DND-41 (cell line): Measurements from ENCODE around the gene RALGPS1.

Experiments used
- ATAC-seq: fragments of 200-7000 bp; cut with Tn5 transposase; 3 replicates; pipeline ENCODE4 v1.9.1; 2021; ENCODE audit warnings: low read depth; ENCODE audit not compliant: insufficient read depth
- DNase-seq: peaks from one replicate; pipeline ENCODE4 v3.0.0-alpha.2; 2020
- H2AFZ ChIP-seq: 2 replicates; pipeline ENCODE4 v1.6.0; 2012; ENCODE audit warnings: low read depth, low read length
- H3K27ac ChIP-seq: 2 replicates; pipeline ENCODE4 v1.5.1; 2012; ENCODE audit warnings: low read length, inconsistent platforms
- H3K27me3 ChIP-seq: fragments of 200-600 bp; sonication (generic); 2 replicates; pipeline ENCODE4 v1.6.0; 2012; ENCODE audit warnings: low read length, mild to moderate bottlenecking, inconsistent platforms; ENCODE audit not compliant: insufficient read depth, poor library complexity
- H3K36me3 ChIP-seq: 2 replicates; pipeline ENCODE4 v1.5.1; 2012; ENCODE audit warnings: low read length, inconsistent platforms; ENCODE audit not compliant: insufficient read depth
- H3K4me1 ChIP-seq: 2 replicates; pipeline ENCODE4 v1.5.1; 2012; ENCODE audit warnings: mild to moderate bottlenecking, low read length; ENCODE audit not compliant: insufficient read depth
- H3K4me2 ChIP-seq: 2 replicates; pipeline ENCODE4 v1.6.0; 2012; ENCODE audit warnings: mild to moderate bottlenecking, moderate library complexity, low read length, inconsistent platforms; ENCODE audit not compliant: insufficient read depth
- H3K4me3 ChIP-seq, 2 experiments: fragments of 200-600 bp in 1 of 2; shearing (Covaris generic) in 1 of 2; 2 replicates each; pipeline ENCODE4 v1.5.1; 2012 to 2016; ENCODE audit warnings: inconsistent platforms in 2 of 2, low read length in 2 of 2, mild to moderate bottlenecking in 2 of 2, low read depth in 1 of 2, moderate library complexity in 1 of 2
- H3K79me2 ChIP-seq: 2 replicates; pipeline ENCODE4 v1.6.0; 2012; ENCODE audit warnings: low read length, inconsistent platforms; ENCODE audit not compliant: insufficient read depth
- H3K9ac ChIP-seq: 2 replicates; pipeline ENCODE4 v1.6.0; 2012; ENCODE audit warnings: low read depth, mild to moderate bottlenecking, inconsistent platforms, low read length, moderate library complexity
- H3K9me3 ChIP-seq: 2 replicates; pipeline ENCODE4 v1.5.1; 2012; ENCODE audit warnings: low read length, moderate library complexity, mild to moderate bottlenecking, inconsistent platforms; ENCODE audit not compliant: insufficient read depth, severe bottlenecking
- H4K20me1 ChIP-seq: 2 replicates; pipeline ENCODE4 v1.6.0; 2012; ENCODE audit warnings: low read length; ENCODE audit not compliant: insufficient read depth
- EZH2 ChIP-seq: IDR thresholded peaks from 3 replicates; pipeline ENCODE4 v1.6.1; 2012; ENCODE audit warnings: borderline replicate concordance, low read depth, mild to moderate bottlenecking, moderate library complexity, low read length, inconsistent platforms; ENCODE audit not compliant: severe bottlenecking
- TF ChIP-seq, protein P1 (sequence below): IDR thresholded peaks from 2 replicates; pipeline ENCODE4 v1.5.1; 2012; ENCODE audit warnings: borderline replicate concordance, low read length, moderate library complexity, mild to moderate bottlenecking; ENCODE audit not compliant: poor library complexity, severe bottlenecking; ENCODE audit errors: extremely low read depth

The RALGPS1 gene

DNA sequence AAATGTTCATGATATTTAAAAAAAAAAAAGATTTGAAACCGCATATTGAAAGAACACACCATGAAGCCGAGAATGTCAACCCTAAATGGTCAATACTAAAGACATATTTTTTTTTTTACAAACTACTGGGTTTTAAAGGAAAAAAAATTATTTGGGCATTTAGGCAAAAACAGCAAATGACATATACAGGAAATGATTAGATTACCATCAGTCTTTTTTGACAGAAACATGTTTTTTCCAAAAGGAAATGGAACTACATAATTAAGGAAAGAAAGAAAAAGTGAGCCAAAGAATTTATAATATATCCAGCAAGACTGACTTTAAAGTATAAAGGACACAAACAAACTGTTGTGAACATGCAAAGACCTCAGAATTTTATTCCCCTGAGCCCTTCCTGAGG is 56.7 kb downstream of the RALGPS1 start:
- TF ChIP-seq, protein P1, sequence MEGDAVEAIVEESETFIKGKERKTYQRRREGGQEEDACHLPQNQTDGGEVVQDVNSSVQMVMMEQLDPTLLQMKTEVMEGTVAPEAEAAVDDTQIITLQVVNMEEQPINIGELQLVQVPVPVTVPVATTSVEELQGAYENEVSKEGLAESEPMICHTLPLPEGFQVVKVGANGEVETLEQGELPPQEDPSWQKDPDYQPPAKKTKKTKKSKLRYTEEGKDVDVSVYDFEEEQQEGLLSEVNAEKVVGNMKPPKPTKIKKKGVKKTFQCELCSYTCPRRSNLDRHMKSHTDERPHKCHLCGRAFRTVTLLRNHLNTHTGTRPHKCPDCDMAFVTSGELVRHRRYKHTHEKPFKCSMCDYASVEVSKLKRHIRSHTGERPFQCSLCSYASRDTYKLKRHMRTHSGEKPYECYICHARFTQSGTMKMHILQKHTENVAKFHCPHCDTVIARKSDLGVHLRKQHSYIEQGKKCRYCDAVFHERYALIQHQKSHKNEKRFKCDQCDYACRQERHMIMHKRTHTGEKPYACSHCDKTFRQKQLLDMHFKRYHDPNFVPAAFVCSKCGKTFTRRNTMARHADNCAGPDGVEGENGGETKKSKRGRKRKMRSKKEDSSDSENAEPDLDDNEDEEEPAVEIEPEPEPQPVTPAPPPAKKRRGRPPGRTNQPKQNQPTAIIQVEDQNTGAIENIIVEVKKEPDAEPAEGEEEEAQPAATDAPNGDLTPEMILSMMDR: no peak
- no peak for TF ChIP-seq EZH2
- no peak overlapping the region for H3K4me2 ChIP-seq
- no peaks in the 10 kb centered on the region for H3K4me1 ChIP-seq
- no peaks in the 10 kb centered on the region for H3K79me2 ChIP-seq
- peaks cover 29% of the 10 kb centered on the region; the same call in 1 of the 2 replicates for H4K20me1 ChIP-seq
- H3K9me3 ChIP-seq: no peaks in the 10 kb centered on the region
- H2AFZ ChIP-seq: no peak overlapping the region
- no peaks in the 10 kb centered on the region for H3K36me3 ChIP-seq
- ATAC-seq: no peak
- no peak for DNase-seq
- H3K27me3 ChIP-seq: peaks cover 52% of the 10 kb centered on the region
- H3K27ac ChIP-seq: no peak overlapping the region
- no peak overlapping the region for H3K4me3 ChIP-seq
- no peak overlapping the region for H3K9ac ChIP-seq

DNA sequence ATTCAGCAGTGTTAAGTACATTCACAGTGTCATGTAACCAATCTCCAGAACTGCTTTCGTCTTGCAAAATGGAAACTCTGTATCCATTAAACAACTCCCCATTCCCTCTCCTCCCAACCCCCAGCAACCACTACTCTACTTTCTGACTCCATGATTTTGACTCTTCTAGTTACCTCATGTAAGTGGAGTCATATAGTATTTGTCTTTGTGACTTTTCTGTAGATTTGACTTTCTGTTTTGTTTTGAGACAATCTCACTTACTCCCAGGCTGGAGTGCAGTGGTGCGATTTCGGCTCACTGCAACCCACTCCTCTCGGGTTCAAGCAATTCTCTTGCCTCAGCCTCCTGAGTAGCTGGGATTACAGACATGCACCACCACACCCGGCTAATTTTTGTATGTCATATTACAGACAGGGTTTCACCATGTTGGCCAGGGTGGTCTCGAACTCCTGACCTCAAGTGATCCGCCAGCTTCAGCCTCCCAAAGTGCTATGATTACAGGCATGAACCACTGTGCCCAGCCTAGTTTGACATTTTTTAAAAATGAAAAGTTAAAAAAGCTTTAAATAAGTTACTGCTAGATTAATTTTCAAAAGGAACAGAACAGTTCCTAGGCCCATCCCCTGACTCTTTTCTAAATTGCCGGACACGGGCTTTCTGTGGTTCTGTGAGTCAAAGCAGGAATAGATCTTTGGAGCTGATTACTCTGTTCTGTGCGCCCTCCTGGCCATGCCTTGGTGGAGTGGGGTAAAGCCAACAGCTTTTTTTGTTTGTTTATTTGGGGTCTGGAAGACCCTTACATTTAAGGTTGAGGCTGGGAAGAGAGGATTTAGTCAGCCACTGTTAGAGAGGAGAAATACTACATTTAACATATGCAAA is 59.3 kb downstream of the RALGPS1 start:
- Histone ChIP-seq H3K4me1 (no peaks in the 10 kb centered on the region), H3K27ac (no peak overlapping the region), H4K20me1 (peaks cover 39% of the 10 kb centered on the region; the same call in 1 of the 2 replicates), H3K9ac (no peak overlapping the region), H3K4me2 (no peak overlapping the region), H2AFZ (no peak overlapping the region), H3K9me3 (no peaks in the 10 kb centered on the region), H3K27me3 (peaks cover 61% of the 10 kb centered on the region), H3K36me3 (no peaks in the 10 kb centered on the region), H3K79me2 (no peaks in the 10 kb centered on the region), H3K4me3 (no peak overlapping the region)
- ATAC-seq: no peak
- DNase-seq: no peak
- TF ChIP-seq EZH2: no peak
- TF ChIP-seq, protein P1: no peak

DNA sequence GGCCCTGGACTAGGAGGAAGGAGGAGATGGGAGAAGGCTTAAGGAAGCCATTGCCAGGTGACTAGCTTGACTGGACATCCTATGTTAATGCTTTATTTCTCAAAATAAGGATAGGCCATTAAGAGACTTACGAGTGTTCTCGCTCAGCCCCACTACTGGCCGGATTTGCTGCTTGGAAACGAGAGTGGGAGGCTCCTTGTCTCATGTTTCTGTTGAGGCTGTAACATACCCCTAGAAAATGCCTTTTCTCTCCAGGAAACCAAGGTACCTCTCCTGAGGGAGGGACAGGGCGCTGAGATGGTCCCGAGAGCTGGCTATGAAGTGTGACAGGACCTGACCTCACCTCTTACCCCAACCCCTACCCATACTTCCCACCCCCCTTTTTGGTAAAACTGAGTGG is 60.0 kb downstream of the RALGPS1 start:
- no peaks in the 10 kb centered on the region for H3K4me1 ChIP-seq
- no peak overlapping the region for H3K4me2 ChIP-seq
- H3K27ac ChIP-seq: no peak overlapping the region
- peaks cover 62% of the 10 kb centered on the region for H3K27me3 ChIP-seq
- H3K9ac ChIP-seq: no peak overlapping the region
- DNase-seq: no peak
- H3K9me3 ChIP-seq: no peaks in the 10 kb centered on the region
- H4K20me1 ChIP-seq: peaks cover 37% of the 10 kb centered on the region; the same call in 1 of the 2 replicates
- H3K4me3 ChIP-seq: no peak overlapping the region
- no peak for TF ChIP-seq EZH2
- TF ChIP-seq, protein P1: no peak
- no peaks in the 10 kb centered on the region for H3K79me2 ChIP-seq
- no peak for ATAC-seq
- H3K36me3 ChIP-seq: no peaks in the 10 kb centered on the region
- H2AFZ ChIP-seq: no peak overlapping the region
